ENCODE results near the gene NTNG1. TPM values are rescaled to one million over a fixed set of nuclear protein-coding genes. Genes with fewer than 3 reads are reported as not detected.

The NTNG1 gene
- total and polyA plus RNA-seq, 2 of the 13 experiments (the other 11 are each of a cell fraction or from before 2014, with no cell fraction given): not detected

DNA sequence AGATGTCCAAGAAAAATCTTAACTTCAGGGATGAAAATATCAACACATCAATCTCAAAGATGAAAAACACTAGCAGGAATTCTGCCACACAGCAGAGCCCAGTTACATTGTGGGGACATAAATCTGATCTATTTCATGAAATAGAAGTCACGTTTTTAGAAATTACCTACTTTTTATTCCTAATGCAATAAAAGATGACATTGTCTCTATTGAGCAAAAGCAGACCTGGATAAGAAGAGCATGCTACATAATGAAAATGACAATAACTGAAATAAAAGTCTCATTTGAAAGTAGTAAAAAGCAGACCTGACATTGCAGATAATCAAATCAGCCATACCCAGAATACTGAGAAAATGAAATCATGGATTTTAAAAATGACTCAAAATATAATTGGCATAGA is 156.8 kb downstream of the NTNG1 start (continued):
- no peak for TF ChIP-seq SOX13 (IDR thresholded peaks at IDR 0.05)
- no peak for TF ChIP-seq SOX13 (CRISPR knock-in tag; conservative IDR thresholded peaks at IDR 0.05 in 1 of 2, IDR thresholded peaks at IDR 0.05 in 1 of 2)
- no peak for TF ChIP-seq IRX3 (CRISPR knock-in tag; IDR thresholded peaks at IDR 0.05; ENCODE audit: borderline replicate concordance, low read depth)
- no peak for TF ChIP-seq ELF1 (CRISPR knock-in tag; IDR thresholded peaks at IDR 0.05)

DNA sequence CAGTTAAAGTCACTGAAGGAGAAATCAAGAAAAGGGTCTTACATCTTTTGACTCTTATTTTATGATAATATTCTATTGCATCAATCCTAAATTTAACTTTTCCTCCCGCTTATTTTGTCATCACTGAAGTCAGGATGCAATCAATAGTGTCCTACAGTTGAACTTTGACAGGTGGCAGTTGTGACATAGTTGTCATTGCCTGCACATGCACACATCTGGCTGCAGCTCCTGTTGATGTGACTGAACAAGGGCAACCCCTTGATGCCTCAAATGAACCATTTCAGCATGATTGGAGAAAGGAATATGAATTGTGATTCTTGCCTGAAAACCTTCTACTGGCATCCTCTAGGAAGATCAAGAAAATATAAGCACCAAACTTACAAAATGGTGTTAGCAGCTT is 157.7 kb downstream of the NTNG1 start:
- H3K4me2 ChIP-seq (ENCODE audit: low read depth, low read length): no peak overlapping the region
- no peak overlapping the region for H3K4me3 ChIP-seq (replicated peaks in 1 of 3; ENCODE audit: insufficient read depth in 1 of 3, low read depth in 2 of 3, low read length in 3 of 3)
- no peaks in the 10 kb centered on the region for H3K79me2 ChIP-seq (ENCODE audit: insufficient read depth, low read length)
- intact Hi-C loops (cut with micrococcal nuclease; ENCODE audit: unreplicated experiment) (no loop called here), in situ Hi-C loops (cut with HindIII; ENCODE audit: extremely low pct_ligation_motif_present, low pct_unique_long_range_greater_than_20kb) (no loop called here)
- POLR2A ChIA-PET: no interaction called here
- ATAC-seq: no peak
- whole genome bisulfite sequencing (ENCODE audit: low lambda C conversion rate): 0% methylated on average over 1 of the region's 1 CpG
- no peaks in the 10 kb centered on the region for H3K4me1 ChIP-seq (ENCODE audit: insufficient read depth, low read length)
- H3K9me3 ChIP-seq (ENCODE audit: low read length): no peaks in the 10 kb centered on the region
- no peak overlapping the region for H2AFZ ChIP-seq (ENCODE audit: low read length)
- H3K9ac ChIP-seq (ENCODE audit: insufficient read depth, low read depth, low read length): no peak overlapping the region
- H4K20me1 ChIP-seq (ENCODE audit: insufficient read depth, low read length): no peaks in the 10 kb centered on the region
- CTCF ChIA-PET (ENCODE audit: low intra/inter-chr PET ratio, low total read pairs): no interaction called here
- no peak overlapping the region for H3K27ac ChIP-seq (ENCODE audit: extremely low read length, insufficient read depth, low read length)
- DNase-seq (ENCODE audit: low spot score): no peak
- no peak for FAIRE-seq
- H3K36me3 ChIP-seq (replicated peaks in 1 of 2; ENCODE audit: control insufficient read depth in 1 of 2, insufficient read depth in 2 of 2, low read length in 2 of 2): no peaks in the 10 kb centered on the region
- no peaks in the 10 kb centered on the region for H3K27me3 ChIP-seq (ENCODE audit: control insufficient read depth in 1 of 2, insufficient read depth in 2 of 2, low read length in 2 of 2)
- BruUV-seq (replicated peaks): no TSS peak
- TF ChIP-seq PAX8 (CRISPR knock-in tag; IDR thresholded peaks at IDR 0.05; ENCODE audit: borderline replicate concordance) (no peak), BCL6 (CRISPR knock-in tag; IDR thresholded peaks at IDR 0.05) (no peak), ZNF12 (CRISPR knock-in tag; IDR thresholded peaks at IDR 0.05) (no peak), ZNF292 (CRISPR knock-in tag; IDR thresholded peaks at IDR 0.05; ENCODE audit: borderline replicate concordance, low read depth) (no peak), ZNF30 (CRISPR knock-in tag; IDR thresholded peaks at IDR 0.05) (no peak), ATF1 (CRISPR knock-in tag; IDR thresholded peaks at IDR 0.05) (no peak), ZNF766 (CRISPR knock-in tag; IDR thresholded peaks at IDR 0.05; ENCODE audit: borderline replicate concordance) (no peak), ZNF83 (CRISPR knock-in tag; IDR thresholded peaks at IDR 0.05; ENCODE audit: borderline replicate concordance) (no peak), PTBP1 (IDR thresholded peaks at IDR 0.05; ENCODE audit: low read depth, low read length, poor library complexity, severe bottlenecking) (no peak), SOX6 (IDR thresholded peaks at IDR 0.05) (no peak), SOX6 (CRISPR knock-in tag; IDR thresholded peaks at IDR 0.05) (no peak), HOXA5 (CRISPR knock-in tag; IDR thresholded peaks at IDR 0.05) (no peak), ZZZ3 (CRISPR knock-in tag; IDR thresholded peaks at IDR 0.05; ENCODE audit: borderline replicate concordance) (no peak), ZNF703 (CRISPR knock-in tag; IDR thresholded peaks at IDR 0.05; ENCODE audit: borderline replicate concordance) (no peak), ZNF720 (CRISPR knock-in tag; IDR thresholded peaks at IDR 0.05) (no peak), JUNB (CRISPR knock-in tag; IDR thresholded peaks at IDR 0.05; ENCODE audit: borderline replicate concordance) (no peak)
- TF ChIP-seq, protein P1, sequence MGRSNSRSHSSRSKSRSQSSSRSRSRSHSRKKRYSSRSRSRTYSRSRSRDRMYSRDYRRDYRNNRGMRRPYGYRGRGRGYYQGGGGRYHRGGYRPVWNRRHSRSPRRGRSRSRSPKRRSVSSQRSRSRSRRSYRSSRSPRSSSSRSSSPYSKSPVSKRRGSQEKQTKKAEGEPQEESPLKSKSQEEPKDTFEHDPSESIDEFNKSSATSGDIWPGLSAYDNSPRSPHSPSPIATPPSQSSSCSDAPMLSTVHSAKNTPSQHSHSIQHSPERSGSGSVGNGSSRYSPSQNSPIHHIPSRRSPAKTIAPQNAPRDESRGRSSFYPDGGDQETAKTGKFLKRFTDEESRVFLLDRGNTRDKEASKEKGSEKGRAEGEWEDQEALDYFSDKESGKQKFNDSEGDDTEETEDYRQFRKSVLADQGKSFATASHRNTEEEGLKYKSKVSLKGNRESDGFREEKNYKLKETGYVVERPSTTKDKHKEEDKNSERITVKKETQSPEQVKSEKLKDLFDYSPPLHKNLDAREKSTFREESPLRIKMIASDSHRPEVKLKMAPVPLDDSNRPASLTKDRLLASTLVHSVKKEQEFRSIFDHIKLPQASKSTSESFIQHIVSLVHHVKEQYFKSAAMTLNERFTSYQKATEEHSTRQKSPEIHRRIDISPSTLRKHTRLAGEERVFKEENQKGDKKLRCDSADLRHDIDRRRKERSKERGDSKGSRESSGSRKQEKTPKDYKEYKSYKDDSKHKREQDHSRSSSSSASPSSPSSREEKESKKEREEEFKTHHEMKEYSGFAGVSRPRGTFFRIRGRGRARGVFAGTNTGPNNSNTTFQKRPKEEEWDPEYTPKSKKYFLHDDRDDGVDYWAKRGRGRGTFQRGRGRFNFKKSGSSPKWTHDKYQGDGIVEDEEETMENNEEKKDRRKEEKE (IDR thresholded peaks at IDR 0.05): no peak
- TF ChIP-seq, protein P2, sequence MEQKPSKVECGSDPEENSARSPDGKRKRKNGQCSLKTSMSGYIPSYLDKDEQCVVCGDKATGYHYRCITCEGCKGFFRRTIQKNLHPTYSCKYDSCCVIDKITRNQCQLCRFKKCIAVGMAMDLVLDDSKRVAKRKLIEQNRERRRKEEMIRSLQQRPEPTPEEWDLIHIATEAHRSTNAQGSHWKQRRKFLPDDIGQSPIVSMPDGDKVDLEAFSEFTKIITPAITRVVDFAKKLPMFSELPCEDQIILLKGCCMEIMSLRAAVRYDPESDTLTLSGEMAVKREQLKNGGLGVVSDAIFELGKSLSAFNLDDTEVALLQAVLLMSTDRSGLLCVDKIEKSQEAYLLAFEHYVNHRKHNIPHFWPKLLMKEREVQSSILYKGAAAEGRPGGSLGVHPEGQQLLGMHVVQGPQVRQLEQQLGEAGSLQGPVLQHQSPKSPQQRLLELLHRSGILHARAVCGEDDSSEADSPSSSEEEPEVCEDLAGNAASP (CRISPR knock-in tag; IDR thresholded peaks at IDR 0.05; ENCODE audit: borderline replicate concordance): no peak
